IgD-negative memory B cell (primary cell): ENCODE measurements around the gene GAS2L1. TPM values are rescaled to one million over a fixed set of nuclear protein-coding genes. Genes with fewer than 3 reads are reported as not detected.

Experiments
- H3K27ac Mint-ChIP-seq, 3 donors: one replicate each; pipeline ENCODE4 v1.8.0; 2020 to 2022; ENCODE audit warnings: mild to moderate bottlenecking in 3 of 3, mixed read lengths in 3 of 3, moderate library complexity in 1 of 3
- H3K27me3 Mint-ChIP-seq: one replicate; pipeline ENCODE4 v1.8.0; 2021; ENCODE audit warnings: mixed read lengths
- H3K36me3 Mint-ChIP-seq: one replicate; pipeline ENCODE4 v1.8.0; 2020; ENCODE audit warnings: mild to moderate bottlenecking, mixed read lengths
- H3K4me1 Mint-ChIP-seq, 3 donors: one replicate each; pipeline ENCODE4 v1.8.0; 2020 to 2022; ENCODE audit warnings: mixed read lengths in 3 of 3, mild to moderate bottlenecking in 1 of 3
- H3K4me3 Mint-ChIP-seq, 4 donors: one replicate each; pipeline ENCODE4 v1.8.0; 2020 to 2022; ENCODE audit warnings: mild to moderate bottlenecking in 4 of 4, mixed read lengths in 4 of 4, moderate library complexity in 3 of 4
- H3K9me3 Mint-ChIP-seq, 3 donors: one replicate each; pipeline ENCODE4 v1.8.0; 2020 to 2021; ENCODE audit warnings: mixed read lengths in 3 of 3, mild to moderate bottlenecking in 1 of 3
- polyA plus RNA-seq: library from polyadenylated mRNA; unstranded; fragments of 300-500 nt; fragmentation: Illumina TruSeq; gene quantifications from one replicate; pipeline ENCODE4 v1.2.3, GENCODE V29; 2021

The GAS2L1 gene
- polyA plus RNA-seq, 1 donor from 2014 or later: 0.46 TPM

GRCh38 chr22:29334148-29334547 lies 27.7 kb downstream of the GAS2L1 start:
- H3K27ac Mint-ChIP-seq: no peak overlapping the region
- H3K36me3 Mint-ChIP-seq: peaks cover 2% of the 10 kb centered on the region
- no peaks in the 10 kb centered on the region for H3K9me3 Mint-ChIP-seq
- H3K4me3 Mint-ChIP-seq: no peak overlapping the region
- H3K27me3 Mint-ChIP-seq: no peaks in the 10 kb centered on the region
- H3K4me1 Mint-ChIP-seq: no peaks in the 10 kb centered on the region

GRCh38 chr22:29334696-29335344 lies 28.4 kb downstream of the GAS2L1 start:
- Mint-ChIP-seq H3K9me3 (no peaks in the 10 kb centered on the region), H3K27me3 (no peaks in the 10 kb centered on the region), H3K36me3 (peaks cover 2% of the 10 kb centered on the region), H3K4me3 (no peak overlapping the region), H3K27ac (peak overlapping the region in 2 of 3 donors; percentile 35 to 67), H3K4me1 (no peaks in the 10 kb centered on the region)

DNA sequence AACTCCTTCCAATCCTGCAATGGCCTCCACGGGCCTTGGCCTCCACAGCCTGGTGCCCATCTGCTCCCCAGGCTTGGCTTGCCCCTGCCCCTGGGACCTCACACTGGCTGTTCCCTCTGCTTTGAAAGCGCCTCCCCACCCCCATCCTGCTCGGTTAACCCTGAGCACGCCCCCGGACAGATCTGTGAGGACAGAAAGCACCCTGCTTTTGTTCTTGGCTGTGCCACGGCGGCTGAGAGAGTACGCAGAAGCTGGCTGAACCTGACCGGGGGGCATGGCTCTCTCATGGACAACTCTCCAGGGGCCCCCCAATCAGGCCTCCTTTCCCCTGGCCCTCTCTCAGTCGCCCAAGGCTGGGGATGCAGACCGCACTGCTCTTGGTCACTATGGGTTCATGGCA lies 29.2 kb downstream of the GAS2L1 start:
- H3K27me3 Mint-ChIP-seq: no peaks in the 10 kb centered on the region
- no peaks in the 10 kb centered on the region for H3K4me1 Mint-ChIP-seq
- peak overlapping the region in 1 of 3 donors; percentile 35 for H3K27ac Mint-ChIP-seq
- H3K9me3 Mint-ChIP-seq: no peaks in the 10 kb centered on the region
- H3K4me3 Mint-ChIP-seq: peak overlapping the region in 1 of 4 donors; percentile 18
- H3K36me3 Mint-ChIP-seq: peaks cover 2% of the 10 kb centered on the region

DNA sequence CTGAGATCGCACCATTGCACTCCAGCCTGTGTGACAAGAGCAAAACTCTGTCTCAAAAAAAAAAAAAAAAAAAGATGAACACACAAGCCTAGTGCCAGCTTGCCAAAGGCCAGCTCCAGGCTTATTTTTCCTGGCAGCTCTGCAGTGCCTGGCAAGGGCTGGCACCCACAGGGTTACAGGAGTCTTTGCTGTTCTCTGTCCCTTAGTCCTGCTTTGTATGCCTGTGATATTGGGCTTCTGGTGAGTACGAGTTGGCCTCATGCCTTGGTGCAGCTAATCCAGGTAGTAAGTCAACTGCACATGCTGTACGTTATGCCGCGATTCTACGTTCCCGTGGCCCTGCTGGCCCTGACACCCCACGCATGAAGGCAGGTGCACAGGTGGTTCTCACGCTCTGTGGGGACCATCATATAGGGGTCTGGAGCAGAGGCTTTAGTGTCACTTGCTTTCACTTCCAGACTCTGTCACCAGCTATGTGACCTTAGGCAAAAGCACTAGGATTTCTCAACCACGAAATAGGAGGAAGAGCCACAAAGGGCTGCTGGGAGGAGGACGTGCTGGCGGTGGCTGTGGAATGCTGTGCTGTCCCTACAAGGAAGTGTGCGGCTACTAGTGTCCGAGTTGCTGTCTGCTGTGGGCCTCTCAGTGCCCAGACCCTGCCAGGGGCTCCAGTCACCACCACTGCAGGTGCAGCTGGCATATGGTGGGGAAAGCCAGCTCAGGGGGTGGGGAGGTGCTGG lies 30.5 kb downstream of the GAS2L1 start:
- H3K4me3 Mint-ChIP-seq: peak overlapping the region in 1 of 4 donors; percentile 73
- no peak overlapping the region for H3K27ac Mint-ChIP-seq
- H3K4me1 Mint-ChIP-seq: no peaks in the 10 kb centered on the region
- H3K9me3 Mint-ChIP-seq: no peaks in the 10 kb centered on the region
- peaks cover 2% of the 10 kb centered on the region for H3K36me3 Mint-ChIP-seq
- no peaks in the 10 kb centered on the region for H3K27me3 Mint-ChIP-seq

DNA sequence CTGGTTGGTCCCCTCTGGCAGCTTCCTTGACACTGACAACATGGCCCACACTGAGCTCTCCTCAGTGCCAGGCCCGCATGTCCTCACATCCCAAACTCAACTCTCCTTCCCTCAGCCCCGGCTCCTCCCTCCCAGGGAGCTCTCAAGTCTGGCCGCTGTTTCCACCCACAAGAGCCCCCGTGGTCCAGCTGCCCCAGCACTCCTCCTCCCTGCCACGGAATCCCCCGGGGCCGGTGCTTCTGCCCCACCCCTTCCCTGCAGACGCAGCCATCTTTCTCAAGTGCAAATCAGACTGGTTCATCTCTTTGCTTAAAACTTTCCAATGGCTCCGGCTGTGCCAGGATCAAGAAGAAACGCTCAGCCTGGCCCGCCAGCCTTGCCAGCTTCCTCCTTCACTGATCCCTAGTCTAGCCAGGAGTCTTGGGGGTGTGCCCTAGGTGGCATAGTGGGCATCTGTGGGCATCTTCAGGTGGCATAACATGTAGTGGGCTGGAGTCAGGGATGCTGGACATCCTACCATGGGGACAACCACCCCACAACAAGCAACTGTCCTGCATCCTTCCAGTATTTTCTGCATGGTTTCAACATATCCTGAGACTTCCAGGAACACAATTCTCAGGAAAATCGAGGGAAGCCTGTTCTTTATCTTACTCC lies 31.3 kb downstream of the GAS2L1 start:
- H3K36me3 Mint-ChIP-seq: peaks cover 2% of the 10 kb centered on the region
- no peaks in the 10 kb centered on the region for H3K27me3 Mint-ChIP-seq
- peak overlapping the region in 1 of 3 donors; percentile 67 for H3K27ac Mint-ChIP-seq
- H3K4me1 Mint-ChIP-seq: no peaks in the 10 kb centered on the region
- peak overlapping the region in 1 of 4 donors; percentile 73 for H3K4me3 Mint-ChIP-seq
- H3K9me3 Mint-ChIP-seq: no peaks in the 10 kb centered on the region

GRCh38 chr22:29338398-29338797 lies 31.9 kb downstream of the GAS2L1 start:
- Mint-ChIP-seq H3K9me3 (no peaks in the 10 kb centered on the region), H3K36me3 (peaks cover 2% of the 10 kb centered on the region), H3K4me1 (no peaks in the 10 kb centered on the region), H3K4me3 (no peak overlapping the region), H3K27ac (no peak overlapping the region), H3K27me3 (no peaks in the 10 kb centered on the region)

DNA sequence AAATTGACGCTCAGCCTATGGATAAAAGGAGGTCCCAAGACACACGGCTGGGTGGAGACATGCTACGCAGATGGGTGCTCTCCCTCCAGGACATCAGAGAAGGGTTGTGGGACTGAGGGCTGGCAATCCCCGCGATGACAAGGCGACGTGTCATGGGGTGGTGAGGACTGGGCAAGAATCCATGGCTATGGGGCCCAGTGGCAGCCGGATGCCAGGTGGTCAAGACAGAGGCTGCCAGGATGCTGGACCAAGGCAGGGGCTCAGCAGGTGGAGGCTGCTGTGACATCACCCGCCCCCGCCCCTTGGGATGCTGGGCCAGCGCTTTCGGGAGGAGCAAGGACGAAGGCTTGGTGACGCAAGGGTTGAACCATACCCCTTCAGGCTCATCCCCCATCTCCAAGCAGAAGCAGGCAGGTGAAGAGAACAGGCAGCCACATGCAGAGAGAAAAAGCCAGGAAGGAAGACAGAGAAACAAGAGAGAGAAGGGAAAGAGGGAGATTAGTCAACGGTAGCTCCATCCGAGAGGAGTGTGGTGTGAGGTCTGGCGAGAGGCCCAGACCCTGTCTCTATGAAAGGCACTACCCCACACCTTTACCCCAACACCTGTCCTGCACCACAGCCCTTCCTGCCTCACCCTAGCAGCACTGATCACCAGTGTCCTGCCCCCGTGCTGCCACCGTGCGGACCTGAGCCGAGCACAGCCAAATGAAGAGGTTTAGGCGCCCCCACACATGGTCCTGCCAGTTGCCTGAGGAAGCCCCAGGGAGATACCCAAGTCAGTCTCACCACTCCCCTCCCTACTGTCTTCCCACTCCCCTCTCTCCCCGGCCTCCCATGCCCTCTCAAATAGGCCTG lies 33.2 kb downstream of the GAS2L1 start:
- Mint-ChIP-seq H3K9me3 (no peaks in the 10 kb centered on the region), H3K27ac (peak overlapping the region in 1 of 3 donors; percentile 83), H3K36me3 (peaks cover 2% of the 10 kb centered on the region), H3K4me3 (no peak overlapping the region), H3K27me3 (no peaks in the 10 kb centered on the region), H3K4me1 (no peaks in the 10 kb centered on the region)

DNA sequence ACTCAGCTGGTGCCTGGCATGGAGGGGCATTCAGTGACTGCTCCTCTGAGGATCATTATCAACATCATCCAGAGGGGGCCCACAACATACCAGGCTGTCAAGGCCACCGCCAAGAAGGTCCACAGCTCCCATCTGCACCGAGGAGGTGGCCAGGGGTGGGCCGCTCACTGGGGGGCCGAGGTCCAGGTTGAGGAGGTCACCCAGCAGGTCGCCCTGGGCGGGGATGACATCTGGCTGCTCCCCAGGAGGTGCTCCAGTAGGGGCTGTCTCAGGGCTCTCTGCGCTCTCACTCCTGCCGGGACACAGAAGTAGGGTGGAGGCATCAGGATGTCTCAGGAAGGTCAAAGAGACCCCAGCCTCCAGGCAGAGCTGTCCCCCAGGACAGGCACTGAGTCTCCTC lies 34.1 kb downstream of the GAS2L1 start:
- Mint-ChIP-seq H3K9me3 (no peaks in the 10 kb centered on the region), H3K36me3 (no peaks in the 10 kb centered on the region), H3K4me1 (no peaks in the 10 kb centered on the region), H3K4me3 (no peak overlapping the region), H3K27ac (peak overlapping the region in 1 of 3 donors; percentile 83), H3K27me3 (no peaks in the 10 kb centered on the region)

DNA sequence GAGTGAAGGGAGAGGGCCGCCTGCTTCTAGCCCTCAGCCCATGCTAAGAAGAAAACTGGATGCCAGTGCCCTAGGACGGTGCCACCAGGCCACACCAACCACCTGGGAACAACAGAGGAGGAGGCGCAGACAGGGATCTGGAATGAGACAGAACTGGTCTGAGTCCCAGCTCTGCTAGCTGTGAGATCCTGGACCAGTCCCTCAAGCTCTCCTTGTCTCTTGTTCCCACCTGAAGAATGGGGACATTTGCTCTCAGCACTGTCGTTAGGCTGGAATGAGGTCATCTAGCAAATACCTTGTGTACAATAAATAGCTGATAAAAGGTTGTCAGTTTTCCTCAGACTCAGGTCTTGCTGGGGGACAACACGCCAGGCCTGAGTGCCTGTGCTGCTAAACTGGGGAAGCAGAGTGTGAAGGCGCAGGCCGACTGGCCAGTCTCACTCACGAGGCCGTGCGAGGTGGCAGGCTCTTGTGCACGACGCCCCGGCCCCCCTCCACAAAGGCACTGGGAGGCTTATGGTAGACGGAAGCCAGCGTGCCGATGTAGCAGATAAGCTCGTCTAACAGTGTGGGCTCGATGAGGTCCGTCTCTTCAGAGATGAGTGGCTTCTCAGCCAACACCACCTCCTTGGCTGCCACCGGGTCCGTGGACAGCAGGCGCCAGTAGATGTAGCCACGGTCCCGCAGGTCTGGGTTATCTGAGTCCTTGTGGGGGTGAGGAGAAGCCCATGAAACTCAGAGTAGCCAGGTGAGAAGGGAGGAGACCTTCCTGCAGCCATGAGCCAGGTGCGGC lies 34.8 kb downstream of the GAS2L1 start:
- Mint-ChIP-seq H3K27me3 (no peaks in the 10 kb centered on the region), H3K9me3 (no peaks in the 10 kb centered on the region), H3K36me3 (peaks cover 2% of the 10 kb centered on the region), H3K4me1 (no peaks in the 10 kb centered on the region), H3K4me3 (no peak overlapping the region), H3K27ac (no peak overlapping the region)

GRCh38 chr22:29341849-29342127 lies 35.3 kb downstream of the GAS2L1 start:
- Mint-ChIP-seq H3K27me3 (no peaks in the 10 kb centered on the region), H3K4me3 (no peak overlapping the region), H3K4me1 (no peaks in the 10 kb centered on the region), H3K27ac (peak overlapping the region in 2 of 3 donors; percentile 22 to 40), H3K36me3 (peaks cover 2% of the 10 kb centered on the region), H3K9me3 (no peaks in the 10 kb centered on the region)

DNA sequence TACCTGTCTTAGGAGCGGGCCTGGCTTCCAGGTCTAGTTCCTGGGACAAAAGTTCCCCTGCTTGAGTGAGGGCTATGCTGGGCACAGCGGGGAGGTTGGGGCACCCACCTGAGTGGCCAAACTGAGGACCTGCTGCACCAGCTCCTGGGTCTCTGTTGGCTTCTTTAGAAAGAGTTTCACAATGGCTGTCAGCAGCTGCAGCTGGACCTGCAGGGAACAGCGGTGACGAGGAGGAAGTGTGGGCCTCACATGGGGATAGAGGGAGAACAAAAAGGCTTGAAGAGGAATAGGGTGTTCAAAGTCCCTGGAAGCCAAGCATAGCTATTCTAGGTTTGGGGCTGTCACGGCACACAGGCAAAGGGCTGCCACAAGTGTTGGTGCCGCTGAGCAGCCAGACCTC lies 35.7 kb downstream of the GAS2L1 start:
- no peaks in the 10 kb centered on the region for H3K9me3 Mint-ChIP-seq
- peaks cover 2% of the 10 kb centered on the region for H3K36me3 Mint-ChIP-seq
- H3K27me3 Mint-ChIP-seq: no peaks in the 10 kb centered on the region
- H3K27ac Mint-ChIP-seq: peak overlapping the region in 1 of 3 donors; percentile 22
- H3K4me3 Mint-ChIP-seq: no peak overlapping the region
- no peaks in the 10 kb centered on the region for H3K4me1 Mint-ChIP-seq

- Mint-ChIP-seq H3K36me3 (peaks cover 2% of the 10 kb centered on the region), H3K27ac (no peak overlapping the region), H3K4me1 (no peaks in the 10 kb centered on the region), H3K9me3 (no peaks in the 10 kb centered on the region), H3K27me3 (no peaks in the 10 kb centered on the region), H3K4me3 (no peak overlapping the region)
Measured at GRCh38 chr22:29342577-29343312, 36.3 kb downstream of the GAS2L1 start.

- Mint-ChIP-seq H3K36me3 (peaks cover 2% of the 10 kb centered on the region), H3K4me1 (no peaks in the 10 kb centered on the region), H3K4me3 (no peak overlapping the region), H3K9me3 (no peaks in the 10 kb centered on the region), H3K27me3 (no peaks in the 10 kb centered on the region), H3K27ac (no peak overlapping the region)
Measured at GRCh38 chr22:29343313-29343805, 36.9 kb downstream of the GAS2L1 start.

DNA sequence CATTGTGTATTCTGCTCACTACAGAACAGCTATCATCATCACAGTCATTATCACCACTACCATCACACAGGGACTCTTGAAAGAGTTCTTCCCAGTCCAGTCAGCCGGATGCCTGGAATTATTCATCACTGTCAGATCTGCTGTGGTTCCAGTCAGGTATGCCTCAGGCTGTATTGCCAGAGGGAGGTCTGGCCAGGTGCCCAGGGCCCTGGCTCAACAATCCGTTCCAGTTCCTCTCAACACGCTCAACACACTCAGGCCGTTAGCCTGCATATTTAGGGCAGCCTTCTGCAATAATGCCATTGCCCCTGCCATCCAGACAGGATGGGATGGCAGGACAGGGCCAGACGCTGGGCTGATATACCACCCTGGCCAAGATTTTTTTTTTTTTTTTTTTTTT lies 37.7 kb downstream of the GAS2L1 start:
- no peak overlapping the region for H3K4me3 Mint-ChIP-seq
- no peak overlapping the region for H3K27ac Mint-ChIP-seq
- H3K27me3 Mint-ChIP-seq: no peaks in the 10 kb centered on the region
- H3K36me3 Mint-ChIP-seq: peaks cover 2% of the 10 kb centered on the region
- no peaks in the 10 kb centered on the region for H3K4me1 Mint-ChIP-seq
- no peaks in the 10 kb centered on the region for H3K9me3 Mint-ChIP-seq
